HG02852 (cell line): Measurements from ENCODE around the gene SULT1C4.
"Not testable (repeated sequence)": the region's sequence is repeated elsewhere in the genome, so short reads cannot be mapped to it uniquely, and the experiment has no call there.

Experiments used
- ATAC-seq: cut with Tn5 transposase; IDR thresholded peaks from one replicate; pipeline ENCODE4 v1.9.1; 2021; ENCODE audit warnings: mild to moderate bottlenecking, moderate library complexity; ENCODE audit not compliant: unreplicated experiment

Gene SULT1C4

DNA sequence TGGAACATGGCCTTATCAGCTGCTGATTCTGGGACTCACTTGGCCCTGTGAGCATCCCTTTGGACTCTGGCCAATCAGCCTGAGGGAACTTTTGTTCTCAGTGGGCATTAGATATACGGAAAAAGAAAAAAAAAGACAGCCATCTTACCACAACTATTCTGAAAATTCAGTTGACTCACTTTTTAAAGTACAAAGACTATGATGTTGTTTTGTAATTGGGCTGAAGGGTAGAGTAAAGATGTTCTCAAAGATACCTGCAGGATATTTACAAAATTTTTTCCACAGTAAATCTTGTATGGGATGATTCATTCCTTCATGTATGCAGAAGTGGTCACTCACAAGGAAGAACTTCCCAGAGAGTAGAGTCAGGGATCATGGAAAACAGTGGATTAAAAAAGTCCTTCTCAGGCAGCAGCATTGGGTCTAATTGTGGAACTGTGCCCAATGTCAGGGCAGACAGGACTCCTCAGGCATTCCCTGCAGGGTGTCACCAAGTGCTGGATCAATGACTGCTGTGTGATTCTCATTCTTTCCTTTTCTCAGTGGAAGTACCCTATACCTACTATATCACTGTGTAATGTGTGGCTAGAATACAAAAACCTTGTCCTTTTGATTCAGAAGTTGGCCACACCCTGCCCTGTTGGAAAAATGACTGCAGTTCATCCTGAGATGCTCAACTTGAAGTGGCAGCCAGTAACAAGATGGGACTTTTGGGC, 35.4 kb downstream of the SULT1C4 start:
- no peak for ATAC-seq

DNA sequence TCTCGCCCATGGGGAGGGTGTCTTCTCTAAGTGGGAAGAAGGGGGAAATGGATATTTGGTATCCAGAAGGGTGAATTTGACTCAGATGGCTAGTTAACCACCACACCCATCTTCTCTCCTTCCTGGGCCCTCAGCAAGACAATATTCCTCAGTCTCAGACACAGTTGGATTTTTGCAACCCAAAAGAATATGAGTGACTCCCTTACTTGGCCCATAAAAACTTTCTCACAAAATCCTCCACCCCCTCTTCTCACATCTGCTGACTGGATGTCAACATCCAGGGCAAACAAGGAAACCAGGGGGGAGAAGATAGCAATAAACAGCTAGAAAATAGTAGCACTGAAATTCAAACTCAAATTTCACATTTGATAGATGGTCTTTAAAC, 35.9 kb downstream of the SULT1C4 start:
- ATAC-seq, result no peak

DNA sequence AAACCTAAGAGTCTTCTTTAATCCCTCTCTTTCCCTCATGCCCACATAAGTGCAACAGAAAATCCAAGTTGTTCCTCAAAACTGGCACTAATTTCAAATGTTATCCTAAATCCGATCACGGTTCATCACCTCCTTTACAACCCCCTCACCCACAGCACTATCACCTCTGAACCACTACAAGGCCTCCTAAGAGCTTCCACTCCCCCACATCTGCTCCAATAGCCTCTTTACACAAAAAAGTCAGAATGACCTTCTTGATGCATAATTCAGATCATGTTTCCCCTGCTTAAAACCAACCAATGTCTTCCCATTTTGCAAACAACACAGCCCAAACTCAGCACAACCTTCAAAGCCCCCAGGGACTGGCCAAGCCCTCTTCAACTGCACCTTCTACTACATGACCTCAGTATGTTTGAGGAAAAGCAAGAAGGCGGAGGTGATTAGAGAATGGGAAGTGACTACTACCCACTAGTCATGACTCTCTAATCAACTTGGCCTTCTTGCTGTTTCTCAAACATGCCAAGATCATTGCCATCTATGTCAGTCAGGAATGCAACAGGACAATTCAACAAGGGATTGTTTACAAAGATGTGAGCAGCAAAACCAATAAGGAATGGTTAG, 36.6 kb downstream of the SULT1C4 start:
- ATAC-seq, result no peak

DNA sequence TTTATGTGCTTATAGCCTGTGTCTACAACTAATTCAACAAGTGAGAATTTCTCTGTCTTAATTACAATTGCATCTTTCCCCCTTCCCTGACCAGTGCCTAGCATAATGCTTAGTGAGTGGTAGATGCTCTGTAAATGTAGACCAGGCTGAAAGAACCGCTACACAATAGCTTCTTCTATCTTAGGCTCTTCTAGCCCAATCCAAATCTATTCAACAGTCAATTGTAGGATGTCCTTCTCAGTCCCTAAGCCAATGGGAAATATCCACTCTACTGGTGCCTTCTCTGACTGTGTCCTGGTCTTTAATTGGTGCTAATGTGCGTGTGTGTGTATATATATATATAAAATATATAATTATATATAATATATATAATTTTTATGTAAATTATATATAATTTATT, 37.2 kb downstream of the SULT1C4 start:
- no peak for ATAC-seq

DNA sequence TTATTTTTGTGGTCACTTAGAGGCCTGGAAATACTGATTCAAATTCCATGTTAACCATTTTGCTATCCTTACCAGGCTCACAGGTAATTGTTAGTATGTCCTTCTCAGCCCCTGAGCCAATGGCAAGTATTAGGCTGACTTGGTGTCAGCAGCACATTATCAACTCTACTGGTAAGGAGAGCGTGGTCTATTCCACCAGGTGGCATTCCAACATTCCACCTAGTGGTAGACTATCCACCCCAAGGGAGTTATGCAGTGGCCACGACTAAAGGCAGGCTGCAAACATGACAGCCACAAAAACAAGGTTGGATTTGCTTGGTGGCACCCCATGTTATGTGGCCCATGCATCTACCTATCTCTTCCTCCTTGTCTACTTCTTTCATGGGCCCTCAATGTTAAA, 39.5 kb downstream of the SULT1C4 start:
- ATAC-seq, result no peak

DNA sequence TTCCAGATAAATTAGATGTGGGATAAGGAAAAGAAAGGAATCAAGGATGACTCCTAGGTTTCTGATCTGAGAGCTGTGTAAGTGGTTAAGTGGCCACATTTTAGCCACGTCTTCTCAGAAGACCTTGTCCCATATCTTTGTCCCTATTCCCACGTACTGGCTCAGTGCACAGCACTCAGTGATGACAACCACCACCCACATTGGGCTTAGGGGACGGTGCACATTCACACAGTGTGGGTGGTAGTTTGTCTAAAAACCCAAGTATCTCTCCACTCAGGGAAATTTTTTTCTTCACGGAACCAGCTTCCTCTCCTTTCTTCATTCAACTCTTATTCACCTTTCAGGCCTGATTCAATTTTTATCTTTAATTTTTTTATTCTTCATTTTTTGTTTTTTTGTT, 40.7 kb downstream of the SULT1C4 start:
- no peak for ATAC-seq

DNA sequence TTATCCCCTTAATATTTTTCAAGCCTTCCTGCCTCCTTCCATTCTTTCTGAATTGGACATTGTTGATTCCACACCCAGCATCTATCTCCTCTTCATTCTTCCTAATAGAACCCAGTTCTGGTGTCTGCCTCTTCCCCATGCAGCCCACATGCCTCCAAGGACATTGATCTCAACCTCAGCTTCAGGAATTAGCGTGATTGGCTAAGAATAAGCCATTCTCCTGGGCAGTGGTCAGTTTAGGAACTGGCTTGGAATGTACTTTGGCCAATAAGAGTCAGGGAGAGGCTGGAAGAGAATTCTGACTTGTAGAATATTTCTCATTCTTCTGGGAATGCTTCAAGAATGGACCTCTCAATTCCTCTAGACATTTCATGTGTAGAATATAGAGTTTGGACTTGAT, 45.3 kb downstream of the SULT1C4 start:
- no peak for ATAC-seq

DNA sequence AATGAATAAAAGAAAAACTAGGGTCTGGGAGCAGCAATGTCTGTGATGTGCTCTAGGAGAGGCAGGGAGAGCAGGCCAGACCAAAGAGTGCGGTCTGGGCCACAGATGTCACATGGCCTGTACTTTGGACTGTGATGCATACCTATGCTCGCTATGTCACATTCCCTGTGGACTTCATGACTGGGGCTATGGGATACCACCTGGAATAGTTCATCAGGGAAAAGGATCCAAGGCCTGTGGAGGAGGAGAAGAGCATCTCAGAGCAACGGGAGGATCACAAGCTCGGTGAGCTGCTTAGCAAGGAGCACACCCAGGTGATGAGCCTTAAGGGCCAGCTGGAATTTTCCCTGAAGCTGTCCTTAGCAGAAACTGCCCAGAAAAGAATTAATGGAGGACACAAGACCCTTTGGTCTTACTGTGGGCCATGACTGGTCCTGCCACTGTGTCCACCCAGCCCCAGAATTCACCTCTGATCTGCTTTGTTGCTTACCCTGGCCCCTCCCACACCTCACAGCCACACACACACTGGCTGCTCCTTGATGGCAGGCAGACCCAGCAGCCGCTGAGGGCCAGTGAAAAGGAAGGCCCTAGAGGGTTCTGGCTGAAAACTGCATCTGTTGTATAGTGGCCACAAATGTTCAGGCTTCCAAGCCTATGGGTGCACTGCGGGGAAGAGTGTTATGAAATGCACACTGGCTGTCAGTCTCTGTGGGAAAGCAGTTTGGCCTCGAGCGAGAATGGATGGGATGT, 45.9 kb downstream of the SULT1C4 start:
- no peak for ATAC-seq

DNA sequence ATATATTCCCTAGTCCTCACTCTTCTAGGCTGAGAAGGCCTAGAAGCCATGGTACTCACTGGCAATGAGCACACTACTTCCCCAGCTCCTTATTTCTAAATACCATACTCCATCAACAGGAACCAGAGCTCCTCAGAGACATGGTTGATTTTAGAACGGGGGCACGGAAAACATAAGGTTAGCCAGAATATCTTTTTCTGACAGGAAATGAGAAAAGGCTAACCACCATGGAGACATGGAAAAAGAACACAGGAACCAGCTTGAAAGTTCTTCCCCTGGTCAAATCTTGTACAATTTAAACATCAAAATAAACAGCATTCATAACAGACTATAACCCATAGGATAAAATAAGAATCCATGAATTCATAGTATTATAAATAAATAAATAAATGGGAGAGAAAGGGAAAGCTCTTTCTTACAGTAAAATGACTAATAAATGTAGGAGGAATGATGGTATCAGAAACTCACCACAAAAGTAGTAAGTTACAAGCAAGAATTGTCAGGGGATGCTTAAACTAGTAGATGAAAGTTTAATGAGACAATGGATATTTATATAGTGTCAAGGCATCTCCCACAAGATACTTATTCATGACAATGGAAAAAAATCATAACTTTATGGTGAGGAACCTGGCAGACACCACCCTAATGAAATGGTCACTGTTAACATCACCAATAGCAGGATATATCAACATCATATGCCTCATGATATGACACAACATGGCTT, 50.7 kb downstream of the SULT1C4 start:
- ATAC-seq, result no peak

DNA sequence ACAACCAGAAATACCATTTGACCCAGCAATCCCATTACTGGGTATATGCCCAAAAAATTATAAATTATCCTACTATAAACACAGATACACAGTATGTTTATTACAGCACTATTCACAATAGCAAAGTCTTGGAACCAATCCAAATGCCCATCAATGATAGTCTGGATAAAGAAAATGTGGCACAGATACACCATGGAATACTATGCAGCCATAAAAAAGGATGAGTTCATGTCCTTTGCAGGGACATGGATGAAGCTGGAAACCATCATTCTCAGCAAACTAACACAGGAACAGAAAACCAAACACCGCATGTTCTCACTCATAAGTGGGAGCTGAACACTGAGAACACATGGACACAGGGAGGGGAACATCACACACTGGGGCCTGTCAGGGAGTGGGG, 57.8 kb downstream of the SULT1C4 start:
- not testable (repeated sequence) for ATAC-seq

DNA sequence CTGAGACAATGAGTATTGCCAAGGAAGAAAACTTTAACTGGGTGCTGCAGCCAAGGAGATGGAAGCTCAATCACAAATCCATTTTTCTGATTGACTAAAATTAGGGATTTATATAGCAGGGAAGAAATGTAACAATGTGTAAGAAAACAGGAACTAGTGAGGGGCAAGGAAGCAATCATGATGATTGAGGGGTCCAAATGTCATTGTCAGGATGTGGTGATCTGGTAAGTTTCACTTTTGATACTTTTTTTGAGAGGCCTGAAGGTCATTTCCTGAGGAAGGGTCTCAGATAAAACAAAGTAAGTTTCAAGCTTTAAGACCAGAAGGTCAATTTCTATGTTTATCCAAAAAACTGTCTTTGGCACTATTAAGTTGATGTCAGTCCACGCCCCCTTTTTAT, 59.2 kb downstream of the SULT1C4 start:
- ATAC-seq, result no peak
